ENCODE results near the gene YPEL1.

GRCh38 chr22:21693999-21694341 is 41.6 kb downstream of the YPEL1 start:
- TF ChIP-seq, protein P1, sequence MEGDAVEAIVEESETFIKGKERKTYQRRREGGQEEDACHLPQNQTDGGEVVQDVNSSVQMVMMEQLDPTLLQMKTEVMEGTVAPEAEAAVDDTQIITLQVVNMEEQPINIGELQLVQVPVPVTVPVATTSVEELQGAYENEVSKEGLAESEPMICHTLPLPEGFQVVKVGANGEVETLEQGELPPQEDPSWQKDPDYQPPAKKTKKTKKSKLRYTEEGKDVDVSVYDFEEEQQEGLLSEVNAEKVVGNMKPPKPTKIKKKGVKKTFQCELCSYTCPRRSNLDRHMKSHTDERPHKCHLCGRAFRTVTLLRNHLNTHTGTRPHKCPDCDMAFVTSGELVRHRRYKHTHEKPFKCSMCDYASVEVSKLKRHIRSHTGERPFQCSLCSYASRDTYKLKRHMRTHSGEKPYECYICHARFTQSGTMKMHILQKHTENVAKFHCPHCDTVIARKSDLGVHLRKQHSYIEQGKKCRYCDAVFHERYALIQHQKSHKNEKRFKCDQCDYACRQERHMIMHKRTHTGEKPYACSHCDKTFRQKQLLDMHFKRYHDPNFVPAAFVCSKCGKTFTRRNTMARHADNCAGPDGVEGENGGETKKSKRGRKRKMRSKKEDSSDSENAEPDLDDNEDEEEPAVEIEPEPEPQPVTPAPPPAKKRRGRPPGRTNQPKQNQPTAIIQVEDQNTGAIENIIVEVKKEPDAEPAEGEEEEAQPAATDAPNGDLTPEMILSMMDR (IDR thresholded peaks at IDR 0.05), result no peak
- no peak for TF ChIP-seq POLR2A (IDR thresholded peaks at IDR 0.05)

Measured in body of pancreas (tissue), 4 donors.